HepG2 (cell line): ENCODE measurements around the gene DNAJC7. TPM values are rescaled to one million over a fixed set of nuclear protein-coding genes. Genes with fewer than 3 reads are reported as not detected.

ENCODE experiments used
- DRAP1 ChIP-seq: IDR thresholded peaks from 2 replicates; pipeline ENCODE4 v1.6.1; 2016; ENCODE audit warnings: missing genetic modification reagents, missing compliant biosample characterization
- ETS1 ChIP-seq: sonication (generic); formaldehyde crosslinking; IDR thresholded peaks from 2 replicates; pipeline ENCODE4 v1.4.0; 2020; ENCODE audit warnings: missing genetic modification reagents
- FOXA3 ChIP-seq: IDR thresholded peaks from 2 replicates; pipeline ENCODE4 v1.6.1; 2016; ENCODE audit warnings: missing genetic modification reagents, missing compliant biosample characterization
- GPN1 ChIP-seq: sonication (generic); formaldehyde crosslinking; IDR thresholded peaks from 2 replicates; pipeline ENCODE4 v1.5.1; 2020; ENCODE audit warnings: missing genetic modification reagents, borderline replicate concordance
- HIC2 ChIP-seq: sonication (generic); formaldehyde crosslinking; IDR thresholded peaks from 2 replicates; pipeline ENCODE4 v1.9.0; 2022; ENCODE audit warnings: low read depth, missing genetic modification reagents
- ISL2 ChIP-seq: sonication (generic); formaldehyde crosslinking; IDR thresholded peaks from 2 replicates; pipeline ENCODE4 v1.5.0; 2020; ENCODE audit warnings: missing genetic modification reagents
- JUN ChIP-seq: sonication (generic); formaldehyde crosslinking; IDR thresholded peaks from 2 replicates; pipeline ENCODE4 v1.4.0; 2020; ENCODE audit warnings: mild to moderate bottlenecking, missing genetic modification reagents
- MXD4 ChIP-seq: IDR thresholded peaks from 2 replicates; pipeline ENCODE4 v1.6.1; 2016; ENCODE audit warnings: mild to moderate bottlenecking, missing biosample characterization, missing genetic modification reagents
- POLR2AphosphoS2 ChIP-seq: IDR thresholded peaks from 2 replicates; pipeline ENCODE4 v1.6.1; 2011; ENCODE audit warnings: low read depth, low read length, improper control_type of control experiment
- POLR2AphosphoS5 ChIP-seq: IDR thresholded peaks from 2 replicates; pipeline ENCODE4 v1.6.1; 2012; ENCODE audit warnings: low read depth, low read length
- RXRA ChIP-seq: sonication (generic); formaldehyde crosslinking; IDR thresholded peaks from 2 replicates; pipeline ENCODE4 v1.5.1; 2020; ENCODE audit warnings: missing genetic modification reagents
- SAFB2 ChIP-seq: sonication (generic); formaldehyde crosslinking; IDR thresholded peaks from 2 replicates; pipeline ENCODE4 v1.5.1; 2020; ENCODE audit warnings: missing genetic modification reagents, low read depth, mild to moderate bottlenecking, borderline replicate concordance
- ZNF253 ChIP-seq: sonication (generic); formaldehyde crosslinking; IDR thresholded peaks from 2 replicates; pipeline ENCODE4 v1.8.0; 2022; ENCODE audit warnings: mild to moderate bottlenecking, missing genetic modification reagents, borderline replicate concordance
- ZNF256 ChIP-seq: sonication (generic); formaldehyde crosslinking; conservative IDR thresholded peaks from 2 replicates; pipeline ENCODE4 v1.4.0; 2020; ENCODE audit warnings: missing genetic modification reagents
- ZNF335 ChIP-seq: sonication (generic); formaldehyde crosslinking; IDR thresholded peaks from 2 replicates; pipeline ENCODE4 v1.4.0; 2020; ENCODE audit warnings: missing genetic modification reagents
- ZNF563 ChIP-seq: sonication (generic); formaldehyde crosslinking; IDR thresholded peaks from 2 replicates; pipeline ENCODE4 v1.8.0; 2022; ENCODE audit warnings: mild to moderate bottlenecking, moderate library complexity, missing genetic modification reagents
- ZNF703 ChIP-seq: sonication (generic); formaldehyde crosslinking; IDR thresholded peaks from 2 replicates; pipeline ENCODE4 v1.5.1; 2020; ENCODE audit warnings: missing genetic modification reagents, mild to moderate bottlenecking, moderate library complexity, borderline replicate concordance
- ZNF777 ChIP-seq: sonication (generic); formaldehyde crosslinking; IDR thresholded peaks from 2 replicates; pipeline ENCODE4 v1.4.0; 2020; ENCODE audit warnings: missing genetic modification reagents
- ZSCAN21 ChIP-seq: sonication (generic); formaldehyde crosslinking; IDR thresholded peaks from 2 replicates; pipeline ENCODE4 v1.8.0; 2022; ENCODE audit warnings: mild to moderate bottlenecking, missing genetic modification reagents, moderate library complexity, borderline replicate concordance
- polyA plus RNA-seq, 8 experiments: library from polyadenylated mRNA; depleted of rRNA in 3 of 8; stranded (reverse) in 7 of 8; unstranded in 1 of 8; fragments of >200 nt; fragmentation: Illumina TruSeq in 4 of 8; extraction: Trizol in 4 of 8; gene quantifications; 2 replicates each; pipeline versions ENCODE4 v1.2.1 to v1.2.3, GENCODE V29; 2011 to 2016; ENCODE audit warnings: low read depth in 4 of 8, missing spikeins in 1 of 8, mixed read lengths in 1 of 8; ENCODE audit not compliant: insufficient read depth in 1 of 8
- total RNA-seq, 5 experiments: library from RNA; depleted of rRNA; stranded (reverse); fragments of >200 nt; fragmentation: Illumina TruSeq; extraction: Trizol; gene quantifications; 2 replicates each; pipeline ENCODE4 v1.2.3, GENCODE V29; 2016; ENCODE audit warnings: low read depth in 1 of 5
- TF ChIP-seq, protein P1 (sequence below): sonication (generic); formaldehyde crosslinking; IDR thresholded peaks from 2 replicates; pipeline ENCODE4 v1.8.0; 2022; ENCODE audit warnings: mild to moderate bottlenecking, missing genetic modification reagents; ENCODE audit not compliant: insufficient replicate concordance
- TF ChIP-seq, protein P2 (sequence below): sonication (generic); formaldehyde crosslinking; IDR thresholded peaks from 2 replicates; pipeline ENCODE4 v1.4.0; 2020; ENCODE audit warnings: missing genetic modification reagents

DNAJC7 gene
- total and polyA plus RNA-seq, 2 of the 13 experiments (the other 11 are each of a cell fraction or from before 2014, with no cell fraction given): 47.7 to 132 TPM

GRCh38 chr17:42016941-42017865 lies at the start of gene DNAJC7 (continued):
- TF ChIP-seq, protein P1, sequence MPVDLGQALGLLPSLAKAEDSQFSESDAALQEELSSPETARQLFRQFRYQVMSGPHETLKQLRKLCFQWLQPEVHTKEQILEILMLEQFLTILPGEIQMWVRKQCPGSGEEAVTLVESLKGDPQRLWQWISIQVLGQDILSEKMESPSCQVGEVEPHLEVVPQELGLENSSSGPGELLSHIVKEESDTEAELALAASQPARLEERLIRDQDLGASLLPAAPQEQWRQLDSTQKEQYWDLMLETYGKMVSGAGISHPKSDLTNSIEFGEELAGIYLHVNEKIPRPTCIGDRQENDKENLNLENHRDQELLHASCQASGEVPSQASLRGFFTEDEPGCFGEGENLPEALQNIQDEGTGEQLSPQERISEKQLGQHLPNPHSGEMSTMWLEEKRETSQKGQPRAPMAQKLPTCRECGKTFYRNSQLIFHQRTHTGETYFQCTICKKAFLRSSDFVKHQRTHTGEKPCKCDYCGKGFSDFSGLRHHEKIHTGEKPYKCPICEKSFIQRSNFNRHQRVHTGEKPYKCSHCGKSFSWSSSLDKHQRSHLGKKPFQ (CRISPR knock-in tag): peak; percentile 88
- TF ChIP-seq ZNF777 (peak; percentile 83), RXRA (peak; percentile 79), ZNF253 (CRISPR knock-in tag) (0 out of 2 replicates have a peak, but pooled peaks have one; percentile 61), ZSCAN21 (CRISPR knock-in tag) (peak; percentile 33; the same call in 1 of the 2 replicates), ZNF335 (CRISPR knock-in tag) (peak; percentile 84; the same call in 1 of the 2 replicates), POLR2AphosphoS5 (peak; percentile 88), HIC2 (CRISPR knock-in tag) (no peak; the same call in 1 of the 2 replicates), FOXA3 (peak; percentile 56; the same call in 1 of the 2 replicates), ZNF256 (CRISPR knock-in tag) (0 out of 2 replicates have a peak, but pooled peaks have one; percentile 59), ZNF703 (no peak), POLR2AphosphoS2 (no peak), GPN1 (no peak), JUN (CRISPR knock-in tag) (0 out of 2 replicates have a peak, but pooled peaks have one; percentile 67), SAFB2 (peak; percentile 76; the same call in 1 of the 2 replicates), DRAP1 (peak; percentile 79), ISL2 (CRISPR knock-in tag) (peak; percentile 90), ETS1 (CRISPR knock-in tag) (peak; percentile 67; the same call in 1 of the 2 replicates), MXD4 (CRISPR knock-in tag) (peak; percentile 90), ZNF563 (peak; percentile 90)
- TF ChIP-seq, protein P2, sequence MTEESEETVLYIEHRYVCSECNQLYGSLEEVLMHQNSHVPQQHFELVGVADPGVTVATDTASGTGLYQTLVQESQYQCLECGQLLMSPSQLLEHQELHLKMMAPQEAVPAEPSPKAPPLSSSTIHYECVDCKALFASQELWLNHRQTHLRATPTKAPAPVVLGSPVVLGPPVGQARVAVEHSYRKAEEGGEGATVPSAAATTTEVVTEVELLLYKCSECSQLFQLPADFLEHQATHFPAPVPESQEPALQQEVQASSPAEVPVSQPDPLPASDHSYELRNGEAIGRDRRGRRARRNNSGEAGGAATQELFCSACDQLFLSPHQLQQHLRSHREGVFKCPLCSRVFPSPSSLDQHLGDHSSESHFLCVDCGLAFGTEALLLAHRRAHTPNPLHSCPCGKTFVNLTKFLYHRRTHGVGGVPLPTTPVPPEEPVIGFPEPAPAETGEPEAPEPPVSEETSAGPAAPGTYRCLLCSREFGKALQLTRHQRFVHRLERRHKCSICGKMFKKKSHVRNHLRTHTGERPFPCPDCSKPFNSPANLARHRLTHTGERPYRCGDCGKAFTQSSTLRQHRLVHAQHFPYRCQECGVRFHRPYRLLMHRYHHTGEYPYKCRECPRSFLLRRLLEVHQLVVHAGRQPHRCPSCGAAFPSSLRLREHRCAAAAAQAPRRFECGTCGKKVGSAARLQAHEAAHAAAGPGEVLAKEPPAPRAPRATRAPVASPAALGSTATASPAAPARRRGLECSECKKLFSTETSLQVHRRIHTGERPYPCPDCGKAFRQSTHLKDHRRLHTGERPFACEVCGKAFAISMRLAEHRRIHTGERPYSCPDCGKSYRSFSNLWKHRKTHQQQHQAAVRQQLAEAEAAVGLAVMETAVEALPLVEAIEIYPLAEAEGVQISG (CRISPR knock-in tag): peak; percentile 99
